ENCODE results near the gene TMEM141. TPM values are rescaled to one million over a fixed set of nuclear protein-coding genes. Genes with fewer than 3 reads are reported as not detected.
A peak's percentile ranks its signal among the peaks of the same experiment; 100 is the strongest.

The TMEM141 gene
- total RNA-seq (43.2 and 44.9 TPM in 2 replicates), polyA plus RNA-seq (129 and 146 TPM in 2 replicates), polyA minus RNA-seq (34.6 and 38.7 TPM in 2 replicates), Bru-seq, nascent RNA (percentile 58 among the genes with signal in this experiment), BruChase-seq, experiment 1, labeled RNA remaining after a 6-hour chase (percentile 63 among the genes with signal in this experiment), BruChase-seq, experiment 2, labeled RNA remaining after a 2-hour chase (percentile 57 among the genes with signal in this experiment)
- 78.8 and 99.9 TPM in 2 replicates for polyA plus RNA-seq (2011; cell fraction: cytosol; rRNA removed)
- 32.2 and 36.3 TPM in 2 replicates for polyA plus RNA-seq (2011; cell fraction: nucleus; rRNA removed)
- 59.0 and 80.5 TPM in 2 replicates for polyA plus RNA-seq (2012)
- 16.9 TPM for polyA minus RNA-seq (2011; cell fraction: cytosol; rRNA and poly(A)+ RNA removed)
- 3.5 and 6.9 TPM in 2 replicates for polyA minus RNA-seq (2011; cell fraction: nucleus; rRNA and poly(A)+ RNA removed)
- long read RNA-seq, transcript TMEM141-202 (5 exons, 839 nt) = minor isoform, 8 of 64 reads
- long read RNA-seq, transcript TMEM141-204 (4 exons, 683 nt) = minor isoform, 6 of 64 reads
- long read RNA-seq, transcript TMEM141-201 (5 exons, 768 nt) = major isoform, 45 of 64 reads
- long read RNA-seq, partial matches to known transcripts = 3 of 64 reads
- long read RNA-seq, other reads (novel, unspliced or antisense) = 2 of 64 reads

DNA sequence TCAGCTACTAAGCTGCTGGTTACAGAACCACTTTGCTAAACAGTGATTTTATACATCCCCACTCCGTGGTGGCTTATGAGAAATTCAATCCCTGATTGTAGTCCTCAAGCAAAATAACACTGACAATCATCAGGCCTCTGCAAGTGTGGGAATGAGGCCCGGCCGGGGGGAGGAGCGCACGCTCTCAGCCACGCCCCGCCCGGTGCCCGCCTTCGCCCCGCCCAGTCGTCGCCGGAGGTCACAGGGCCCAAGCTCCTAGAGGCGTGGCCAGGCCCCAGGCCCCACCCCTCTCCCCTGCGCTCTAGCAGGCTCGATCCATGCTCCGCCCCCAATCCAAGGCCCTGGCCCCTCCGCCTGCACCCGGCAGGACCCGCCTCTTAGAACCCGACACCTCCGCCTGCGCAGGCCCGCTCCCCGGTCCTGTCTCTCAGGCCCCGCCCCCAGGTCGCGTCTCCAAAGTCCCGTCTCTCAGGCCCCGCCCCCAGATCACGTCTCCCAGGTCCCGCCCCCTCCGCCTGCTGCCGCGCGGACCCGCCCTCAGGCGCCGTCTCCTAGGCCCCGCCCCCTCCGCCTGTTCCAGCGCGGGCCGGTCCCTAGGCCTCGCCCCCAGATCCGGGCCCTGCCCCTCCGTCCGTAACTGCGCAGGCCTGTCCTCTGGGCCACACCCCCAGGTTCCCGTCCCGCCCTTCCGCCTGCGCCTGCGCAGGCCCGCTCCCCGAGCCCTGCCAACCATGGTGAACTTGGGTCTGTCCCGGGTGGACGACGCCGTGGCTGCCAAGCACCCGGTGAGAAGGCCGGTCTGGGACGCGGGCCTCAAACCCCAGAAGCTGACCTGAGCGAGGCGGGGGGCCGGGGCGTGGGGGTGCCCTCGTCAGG is at the start of gene TMEM141:
Gene TMEM141 (plus strand): TSS at position 705 of the 876 bp plus-strand sequence. CDS start 27 bp downstream, at position 732.
- CTCF ChIA-PET = interaction anchor here (0.5 to 1.2 kb wide), 9 partner anchors 16 to 446 kb away, joined by 3 to 10 read pairs (median 4); partner anchors contain the start of gene RABL6
- Histone ChIP-seq H3K4me3 (replicated peaks in 1 of 3; ENCODE audit: insufficient read depth in 1 of 3, low read depth in 1 of 3, low read length in 3 of 3) (peak within 1 kb of the TSS; percentile 54 to 72 (median 59)), H3K36me3 (ENCODE audit: control insufficient read depth in 2 of 2, extremely low read depth in 1 of 2, insufficient read depth in 2 of 2, low read length in 2 of 2) (peaks cover 0 to 2% of the 10 kb centered on the region in 2 experiments), H3K9ac (replicated peaks; ENCODE audit: extremely low read depth, insufficient read depth, low read length) (peak within 1 kb of the TSS; percentile 60), H3K9me3 (replicated peaks; ENCODE audit: control insufficient read depth, insufficient read depth, low read length) (no peaks in the 10 kb centered on the region), H3K9me1 (replicated peaks; ENCODE audit: control insufficient read depth, extremely low read depth, insufficient read depth, low read length) (no peaks in the 10 kb centered on the region), H3K27ac (ENCODE audit: insufficient read depth, low read depth, low read length) (peak within 1 kb of the TSS; percentile 31), H3K4me2 (ENCODE audit: insufficient read depth, low read length) (peak within 1 kb of the TSS; percentile 64), H3K4me1 (ENCODE audit: control insufficient read depth, extremely low read depth, insufficient read depth, low read length) (peaks cover 7% of the 10 kb centered on the region), H3K79me2 (ENCODE audit: control insufficient read depth, insufficient read depth, low read length) (peaks cover 1% of the 10 kb centered on the region), H4K20me1 (replicated peaks; ENCODE audit: control insufficient read depth, extremely low read depth, insufficient read depth, low read length) (no peaks in the 10 kb centered on the region), H2AFZ (ENCODE audit: low read depth, low read length) (peak within 1 kb of the TSS; percentile 73), H3K27me3 (ENCODE audit: control insufficient read depth in 2 of 2, insufficient read depth in 2 of 2, low read length in 2 of 2) (peaks cover 3 to 5% of the 10 kb centered on the region in 2 experiments)
- DNase-seq (ENCODE audit: low read depth, low spot score) = peak; percentile 99
- POLR2A ChIA-PET = interaction anchor here (0.5 kb wide), 1 partner anchor 252 kb away, joined by 3 read pairs; no protein-coding TSS in a partner anchor
- peak; percentile 100 for FAIRE-seq
- intact Hi-C loops (cut with micrococcal nuclease) = loop anchor here (1.0 to 5.0 kb wide), 4 partner anchors 56 to 244 kb away; partner anchors contain the start of genes PHPT1 and TRAF2
- BruUV-seq (replicated peaks) = no TSS peak
- TF ChIP-seq POLR2AphosphoS5 (IDR thresholded peaks at IDR 0.05; ENCODE audit: insufficient read depth, low read depth, low read length) = peak; percentile 79
- no peak for TF ChIP-seq GATA2 (IDR thresholded peaks at IDR 0.05; ENCODE audit: insufficient read depth, insufficient read length, low read depth, low read length)
- TF ChIP-seq POLR2A (IDR thresholded peaks at IDR 0.05; ENCODE audit: low read depth, low read length) = peak; percentile 89
- dilution Hi-C loops (cut with MboI; ENCODE audit: extremely low pct_ligation_motif_present, low sequenced_read_pairs) = no loop called here

Data from endothelial cell of umbilical vein (primary cell).